Activated CD8-positive, alpha-beta memory T cell treated with anti-CD3 and anti-CD28 coated beads, Interleukin-2, amount 10 ng/mL, durations not matched to agents 7 days and 5 days (primary cell): ENCODE data around the gene ZZZ3. TPM values are rescaled to one million over a fixed set of nuclear protein-coding genes. Genes with fewer than 3 reads are reported as not detected.

Source experiments
- total RNA-seq, 2 experiments: library from RNA; stranded (reverse); gene quantifications; one replicate each; pipeline ENCODE4 v1.2.3, GENCODE V29; 2021

Gene ZZZ3
- total RNA-seq, 2 experiments from 2014 or later: 32.3 to 32.7 TPM

Other genes starting within 250 kb of the ZZZ3 start
- gene USP33, start 77.2 kb upstream of the ZZZ3 start, total RNA-seq: 10 to 100 TPM; 46.2 to 48.5 TPM
- 10 to 100 TPM in 1 of 2 experiments, 1 to 10 TPM in 1; 9.2 to 11.6 TPM for gene MIGA1, start 97.0 kb upstream of the ZZZ3 start, total RNA-seq
- gene NEXN, start 206.0 kb upstream of the ZZZ3 start, total RNA-seq: 1 to 10 TPM; 1.4 to 2.7 TPM